Measurements from ENCODE around the gene HSF2. TPM values are rescaled to one million over a fixed set of nuclear protein-coding genes. Genes with fewer than 3 reads are reported as not detected.

The HSF2 gene
- total RNA-seq, 1 donor from 2014 or later: 12.3 TPM

- Mint-ChIP-seq H3K27me3 (ENCODE audit: low read depth) (no peaks in the 10 kb centered on the region), H3K4me3 (ENCODE audit: unreplicated experiment) (no peak overlapping the region), H3K36me3 (ENCODE audit: low read depth) (no peaks in the 10 kb centered on the region), H3K27ac (ENCODE audit: unreplicated experiment) (no peak overlapping the region), H3K4me1 (ENCODE audit: low read depth) (peaks cover 8% of the 10 kb centered on the region), H3K9me3 (ENCODE audit: low read depth) (no peaks in the 10 kb centered on the region)
- TF ChIP-seq CTCF (IDR thresholded peaks at IDR 0.05): peak; percentile 89
- no peak for DNase-seq (ENCODE audit: low spot score)
Observed at GRCh38 chr6:122476131-122476530, 76.7 kb downstream of the HSF2 start.

- Mint-ChIP-seq H3K27me3 (ENCODE audit: low read depth) (no peaks in the 10 kb centered on the region), H3K9me3 (ENCODE audit: low read depth) (no peaks in the 10 kb centered on the region), H3K36me3 (ENCODE audit: low read depth) (no peaks in the 10 kb centered on the region), H3K4me3 (ENCODE audit: unreplicated experiment) (peak overlapping the region; percentile 90), H3K27ac (ENCODE audit: unreplicated experiment) (peak overlapping the region; percentile 93), H3K4me1 (ENCODE audit: low read depth) (peaks cover 53% of the 10 kb centered on the region)
- no peak for TF ChIP-seq CTCF (IDR thresholded peaks at IDR 0.05)
- no peak for DNase-seq (ENCODE audit: low spot score)
Observed at GRCh38 chr6:122482750-122483080, 83.3 kb downstream of the HSF2 start.

Other genes starting within 250 kb of the HSF2 start
- gene SERINC1, start 72.2 kb downstream of the HSF2 start, total RNA-seq: 185 to 198 TPM (median 198 TPM) in 3 replicates
- gene PKIB, start 210.8 kb downstream of the HSF2 start, total RNA-seq: 42.1 to 50.9 TPM (median 44.3 TPM) in 3 replicates

Measured in chondrocyte (in vitro differentiated cells).